Measurements from ENCODE around the gene CFAP53.
"Not testable (repeated sequence)": the region's sequence is repeated elsewhere in the genome, so short reads cannot be mapped to it uniquely, and the experiment has no call there.

CFAP53 gene

GRCh38 chr18:50266248-50266704 lies at the start of gene CFAP53:
TSS of gene CFAP53 (minus strand) at chr18:50266495. CDS start at chr18:50266404, 91 bp downstream.
- peak; percentile 75 to 85 for DNase-seq (ENCODE audit: low read depth in 2 of 2)

- no peak for DNase-seq (ENCODE audit: low read depth in 2 of 2)
Observed at GRCh38 chr18:50315100-50315871, 49.0 kb upstream of the CFAP53 start.

- no peak for DNase-seq (ENCODE audit: low read depth in 2 of 2)
Observed at GRCh38 chr18:50313873-50314460, 47.7 kb upstream of the CFAP53 start.

- DNase-seq (ENCODE audit: low read depth in 2 of 2) = no peak
Observed at GRCh38 chr18:50313031-50313607, 46.8 kb upstream of the CFAP53 start.

- no peak for DNase-seq (ENCODE audit: low read depth in 2 of 2)
Observed at GRCh38 chr18:50312296-50313030, 46.2 kb upstream of the CFAP53 start.

- DNase-seq (ENCODE audit: low read depth in 2 of 2) = no peak
Observed at GRCh38 chr18:50311650-50312049, 45.4 kb upstream of the CFAP53 start.

GRCh38 chr18:50310080-50310479 lies 43.8 kb upstream of the CFAP53 start:
- DNase-seq (ENCODE audit: low read depth in 2 of 2) = no peak

GRCh38 chr18:50308851-50309250 lies 42.6 kb upstream of the CFAP53 start:
- DNase-seq (ENCODE audit: low read depth in 2 of 2) = not testable (repeated sequence)

- DNase-seq (ENCODE audit: low read depth in 2 of 2) = peak; percentile 82 to 87
Observed at GRCh38 chr18:50307738-50308470, 41.6 kb upstream of the CFAP53 start.

GRCh38 chr18:50307400-50307737 lies 41.1 kb upstream of the CFAP53 start:
- no peak for DNase-seq (ENCODE audit: low read depth in 2 of 2)

- no peak for DNase-seq (ENCODE audit: low read depth in 2 of 2)
Observed at GRCh38 chr18:50306944-50307343, 40.6 kb upstream of the CFAP53 start.

GRCh38 chr18:50301074-50301473 lies 34.8 kb upstream of the CFAP53 start:
- no peak for DNase-seq (ENCODE audit: low read depth in 2 of 2)

GRCh38 chr18:50299626-50300388 lies 33.5 kb upstream of the CFAP53 start:
- no peak for DNase-seq (ENCODE audit: low read depth in 2 of 2)

- DNase-seq (ENCODE audit: low read depth in 2 of 2) = no peak
Observed at GRCh38 chr18:50298443-50299284, 32.4 kb upstream of the CFAP53 start.

- DNase-seq (ENCODE audit: low read depth in 2 of 2) = peak; percentile 58 to 65
Observed at GRCh38 chr18:50297621-50298442, 31.5 kb upstream of the CFAP53 start.

- no peak for DNase-seq (ENCODE audit: low read depth in 2 of 2)
Observed at GRCh38 chr18:50293039-50293438, 26.7 kb upstream of the CFAP53 start.

GRCh38 chr18:50289108-50289443 lies 22.8 kb upstream of the CFAP53 start:
- no peak for DNase-seq (ENCODE audit: low read depth in 2 of 2)

GRCh38 chr18:50288348-50289107 lies 22.2 kb upstream of the CFAP53 start:
- DNase-seq (ENCODE audit: low read depth in 2 of 2) = not testable (repeated sequence)

Measured in stimulated activated CD4-positive, alpha-beta T cell treated with anti-CD3 and anti-CD28 coated beads, Interleukin-15, amount 100 ng/mL, for 48 hours (primary cell).